Measurements from ENCODE around the gene MRPL14.

Gene MRPL14

GRCh38 chr6:44110005-44110676 lies 17.1 kb downstream of the MRPL14 start:
- TF ChIP-seq, protein P1, sequence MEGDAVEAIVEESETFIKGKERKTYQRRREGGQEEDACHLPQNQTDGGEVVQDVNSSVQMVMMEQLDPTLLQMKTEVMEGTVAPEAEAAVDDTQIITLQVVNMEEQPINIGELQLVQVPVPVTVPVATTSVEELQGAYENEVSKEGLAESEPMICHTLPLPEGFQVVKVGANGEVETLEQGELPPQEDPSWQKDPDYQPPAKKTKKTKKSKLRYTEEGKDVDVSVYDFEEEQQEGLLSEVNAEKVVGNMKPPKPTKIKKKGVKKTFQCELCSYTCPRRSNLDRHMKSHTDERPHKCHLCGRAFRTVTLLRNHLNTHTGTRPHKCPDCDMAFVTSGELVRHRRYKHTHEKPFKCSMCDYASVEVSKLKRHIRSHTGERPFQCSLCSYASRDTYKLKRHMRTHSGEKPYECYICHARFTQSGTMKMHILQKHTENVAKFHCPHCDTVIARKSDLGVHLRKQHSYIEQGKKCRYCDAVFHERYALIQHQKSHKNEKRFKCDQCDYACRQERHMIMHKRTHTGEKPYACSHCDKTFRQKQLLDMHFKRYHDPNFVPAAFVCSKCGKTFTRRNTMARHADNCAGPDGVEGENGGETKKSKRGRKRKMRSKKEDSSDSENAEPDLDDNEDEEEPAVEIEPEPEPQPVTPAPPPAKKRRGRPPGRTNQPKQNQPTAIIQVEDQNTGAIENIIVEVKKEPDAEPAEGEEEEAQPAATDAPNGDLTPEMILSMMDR (IDR thresholded peaks at IDR 0.05; ENCODE audit: low read depth, low read length): no peak
- Histone ChIP-seq H3K36me3 (peaks cover 90% of the 10 kb centered on the region), H3K27me3 (no peaks in the 10 kb centered on the region)

DNA sequence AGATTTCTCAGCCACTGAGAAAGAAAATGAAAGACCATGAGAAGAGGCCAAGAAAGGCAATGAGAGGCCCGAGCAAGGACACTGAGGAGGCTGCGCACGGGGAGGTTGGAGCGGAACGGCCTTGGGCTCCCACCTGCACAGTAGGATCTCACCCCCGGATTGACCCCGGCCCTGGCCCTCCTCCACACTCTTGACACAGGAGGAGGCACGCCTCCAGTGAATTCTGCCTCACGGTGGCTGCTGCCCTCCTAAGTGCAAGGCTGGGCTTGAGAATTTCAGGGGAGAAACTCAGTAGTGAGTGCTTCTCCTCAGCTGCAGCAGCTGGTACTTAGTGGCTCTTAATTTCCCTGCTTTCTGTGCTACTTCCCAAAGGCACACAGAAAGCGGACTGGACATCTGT lies 18.0 kb downstream of the MRPL14 start:
- Histone ChIP-seq H3K27me3 (no peaks in the 10 kb centered on the region), H3K9me3 (no peaks in the 10 kb centered on the region), H3K4me3 (ENCODE audit: low read depth, low read length) (no peak overlapping the region), H3K36me3 (peaks cover 93% of the 10 kb centered on the region), H3K4me1 (peaks cover 7% of the 10 kb centered on the region; the same call in 1 of the 2 replicates)
- no peak for DNase-seq
- TF ChIP-seq, protein P1 (IDR thresholded peaks at IDR 0.05; ENCODE audit: low read depth, low read length): no peak

More at GRCh38 chr6:44110005-44110676, 17.1 kb downstream of the MRPL14 start:
- no peak overlapping the region for H3K4me3 ChIP-seq (ENCODE audit: low read depth, low read length)
- no peaks in the 10 kb centered on the region for H3K9me3 ChIP-seq
- H3K4me1 ChIP-seq: peaks cover 6% of the 10 kb centered on the region; the same call in 1 of the 2 replicates
- DNase-seq: no peak

DNA sequence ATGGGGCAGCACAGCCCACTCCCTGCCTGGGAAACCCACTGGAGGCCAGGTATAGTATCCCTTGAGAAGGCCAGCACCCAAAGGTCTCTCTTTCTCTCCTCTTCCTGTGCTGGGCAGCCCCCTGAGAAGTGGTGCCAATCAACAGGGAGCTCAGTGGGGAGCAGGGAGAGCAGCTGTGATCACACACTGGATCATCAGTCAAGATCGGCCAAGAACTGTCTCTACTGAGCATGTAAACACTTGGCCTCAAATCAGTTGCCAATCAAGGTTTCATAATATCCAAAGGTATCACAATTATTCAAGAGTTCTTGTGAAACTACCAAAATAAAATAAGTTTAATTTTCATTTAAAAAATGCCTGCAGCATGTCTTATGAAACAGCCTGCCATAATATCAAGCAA lies 18.8 kb downstream of the MRPL14 start:
- H3K27me3 ChIP-seq: no peaks in the 10 kb centered on the region
- H3K4me3 ChIP-seq (ENCODE audit: low read depth, low read length): no peak overlapping the region
- no peak for DNase-seq
- no peaks in the 10 kb centered on the region for H3K9me3 ChIP-seq
- TF ChIP-seq, protein P1 (IDR thresholded peaks at IDR 0.05; ENCODE audit: low read depth, low read length): no peak
- peaks cover 93% of the 10 kb centered on the region for H3K36me3 ChIP-seq
- peaks cover 7% of the 10 kb centered on the region; the same call in 1 of the 2 replicates for H3K4me1 ChIP-seq

DNA sequence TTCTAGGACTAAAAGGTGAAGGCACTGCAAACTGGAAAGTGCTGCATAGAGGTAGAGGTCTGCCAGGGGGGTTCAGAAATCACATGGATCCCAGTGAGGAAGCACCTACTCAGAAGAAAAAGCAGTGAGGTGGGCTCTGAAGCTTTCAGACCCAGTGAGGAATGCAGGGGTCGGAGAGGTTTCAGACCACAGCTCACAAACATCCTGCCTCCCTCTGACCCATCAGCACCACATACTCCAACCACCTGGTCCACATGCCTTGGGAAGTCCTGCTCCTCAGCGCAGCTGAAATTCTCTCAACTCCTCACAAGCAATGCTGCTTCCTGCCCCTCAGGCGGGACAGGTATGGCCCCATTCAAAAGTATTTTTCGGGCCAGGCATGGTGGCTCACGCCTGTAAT lies 20.2 kb downstream of the MRPL14 start:
- H3K27me3 ChIP-seq: no peaks in the 10 kb centered on the region
- H3K36me3 ChIP-seq: peaks cover 81% of the 10 kb centered on the region
- no peak overlapping the region for H3K4me3 ChIP-seq (ENCODE audit: low read depth, low read length)
- no peaks in the 10 kb centered on the region for H3K9me3 ChIP-seq
- TF ChIP-seq, protein P1 (IDR thresholded peaks at IDR 0.05; ENCODE audit: low read depth, low read length): no peak
- peaks cover 7% of the 10 kb centered on the region; the same call in 1 of the 2 replicates for H3K4me1 ChIP-seq
- DNase-seq: no peak

DNA sequence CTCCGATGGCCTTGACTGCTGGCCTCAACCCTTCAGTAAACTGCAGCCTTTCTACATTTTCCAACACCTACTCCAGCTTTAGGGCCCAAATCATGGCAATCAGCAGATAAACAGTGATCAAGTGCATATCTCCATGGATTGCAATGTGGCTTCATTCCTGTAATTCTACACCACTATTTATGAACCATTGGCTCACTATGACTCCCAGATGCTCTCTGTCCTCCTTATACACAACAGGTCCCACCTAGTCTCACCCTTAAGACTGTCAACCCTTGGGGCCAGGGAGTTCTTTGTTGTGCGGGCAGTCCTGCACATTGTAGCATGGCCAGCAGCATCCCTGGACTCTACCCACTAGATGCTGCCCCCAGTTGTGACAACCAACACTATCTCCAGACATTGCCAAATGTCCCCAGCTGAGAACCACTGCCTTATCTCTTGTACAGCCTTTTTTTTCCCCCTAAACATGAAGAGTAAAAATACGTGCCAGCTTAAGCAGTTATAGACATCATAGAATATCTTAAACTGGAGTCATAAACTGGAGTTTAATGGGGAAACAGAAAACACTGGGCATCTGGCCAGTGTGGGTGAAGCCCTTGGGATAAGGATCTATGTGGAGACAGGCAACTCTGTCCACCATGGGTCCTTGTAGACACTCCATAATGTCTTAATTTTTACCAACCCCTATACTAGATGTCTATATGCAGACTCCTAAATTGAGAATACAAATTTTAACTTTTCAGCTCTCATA lies 21.1 kb downstream of the MRPL14 start:
- Histone ChIP-seq H3K9me3 (no peaks in the 10 kb centered on the region), H3K27me3 (no peaks in the 10 kb centered on the region), H3K4me3 (ENCODE audit: low read depth, low read length) (no peak overlapping the region), H3K4me1 (peaks cover 7% of the 10 kb centered on the region; the same call in 1 of the 2 replicates), H3K36me3 (peaks cover 73% of the 10 kb centered on the region)
- TF ChIP-seq, protein P1 (IDR thresholded peaks at IDR 0.05; ENCODE audit: low read depth, low read length): no peak
- DNase-seq: no peak

- H3K4me3 ChIP-seq (ENCODE audit: low read depth, low read length): no peak overlapping the region
- peak; percentile 58 for DNase-seq
- peaks cover 7% of the 10 kb centered on the region; the same call in 1 of the 2 replicates for H3K4me1 ChIP-seq
- no peaks in the 10 kb centered on the region for H3K9me3 ChIP-seq
- TF ChIP-seq, protein P1 (IDR thresholded peaks at IDR 0.05; ENCODE audit: low read depth, low read length): no peak
- no peaks in the 10 kb centered on the region for H3K27me3 ChIP-seq
- H3K36me3 ChIP-seq: peaks cover 67% of the 10 kb centered on the region
Measured at GRCh38 chr6:44105146-44105545, 22.1 kb downstream of the MRPL14 start.

All from BE2C (cell line).